HG03039 (cell line): ENCODE measurements around the gene SBNO2.
"Not testable (repeated sequence)": the region's sequence is repeated elsewhere in the genome, so short reads cannot be mapped to it uniquely, and the experiment has no call there.

Experiments used
- ATAC-seq: cut with Tn5 transposase; IDR thresholded peaks from one replicate; pipeline ENCODE4 v1.9.1; 2021; ENCODE audit warnings: mild to moderate bottlenecking, moderate library complexity; ENCODE audit not compliant: unreplicated experiment

SBNO2 gene

DNA sequence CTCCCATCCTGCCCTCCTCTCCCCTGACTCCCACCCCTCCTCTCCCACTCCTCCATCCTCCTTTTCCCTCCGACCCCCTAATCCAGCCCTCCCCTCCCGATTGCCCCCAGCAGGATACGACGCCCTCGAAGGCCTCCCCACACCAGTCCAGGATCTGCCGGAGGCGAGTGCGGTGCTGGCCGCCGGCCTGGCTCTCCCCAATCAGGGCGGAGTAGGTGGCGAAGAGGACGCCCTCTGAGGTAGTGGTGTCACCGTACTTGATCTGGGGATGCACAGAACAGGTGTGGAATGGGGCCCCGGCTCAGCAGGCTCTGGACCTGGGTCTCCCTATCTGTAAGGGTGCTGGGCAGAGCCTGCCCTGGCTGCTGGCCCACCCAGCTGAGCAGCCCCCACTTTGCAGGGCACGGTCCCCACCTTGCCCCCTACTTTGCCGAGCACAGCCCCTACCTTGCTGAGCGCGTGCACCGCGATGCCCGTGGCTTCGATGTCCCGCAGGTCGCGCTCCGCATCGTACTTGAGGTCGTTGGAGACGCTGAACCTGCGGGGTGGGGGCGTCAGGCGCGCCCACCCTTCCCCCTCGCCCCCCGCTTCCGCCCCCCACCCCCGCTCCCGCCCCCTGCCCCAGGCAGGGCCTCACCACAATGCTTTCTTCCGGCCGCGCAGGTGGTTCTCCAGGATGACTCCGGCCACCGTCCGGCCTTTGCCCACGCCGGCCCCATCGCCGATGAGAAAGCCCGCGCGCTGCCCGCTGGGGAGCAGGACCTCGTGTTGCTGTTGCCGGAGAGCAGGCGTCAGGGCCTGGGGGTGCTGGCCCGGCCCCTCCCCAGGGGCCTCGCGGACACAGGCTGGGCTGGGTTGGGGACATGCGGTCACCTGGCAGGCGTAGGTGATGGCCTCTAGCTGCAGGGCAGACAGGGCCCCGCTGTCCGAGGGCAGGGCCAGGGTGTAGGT lies 51.8 kb downstream of the SBNO2 start:
- ATAC-seq: no peak

DNA sequence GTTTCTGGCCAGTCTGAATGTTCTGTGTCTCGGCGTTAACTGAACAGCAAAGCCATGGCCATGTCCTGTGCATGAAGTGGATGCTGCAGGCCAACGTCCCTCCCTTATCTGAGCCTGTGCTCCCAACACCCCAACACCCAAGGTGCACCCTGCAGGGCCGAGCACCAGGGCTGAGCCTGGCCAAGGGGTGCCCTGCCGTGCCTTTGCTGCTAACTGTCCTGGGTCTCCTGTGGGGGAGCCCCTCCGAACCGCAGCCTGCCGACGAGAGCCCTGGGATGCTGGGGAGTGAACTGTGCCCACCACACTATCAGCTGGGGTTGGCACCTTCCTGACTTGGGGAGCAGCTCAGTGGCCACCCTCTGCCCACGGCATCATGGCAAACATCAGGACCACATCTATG lies 52.7 kb downstream of the SBNO2 start:
- no peak for ATAC-seq

DNA sequence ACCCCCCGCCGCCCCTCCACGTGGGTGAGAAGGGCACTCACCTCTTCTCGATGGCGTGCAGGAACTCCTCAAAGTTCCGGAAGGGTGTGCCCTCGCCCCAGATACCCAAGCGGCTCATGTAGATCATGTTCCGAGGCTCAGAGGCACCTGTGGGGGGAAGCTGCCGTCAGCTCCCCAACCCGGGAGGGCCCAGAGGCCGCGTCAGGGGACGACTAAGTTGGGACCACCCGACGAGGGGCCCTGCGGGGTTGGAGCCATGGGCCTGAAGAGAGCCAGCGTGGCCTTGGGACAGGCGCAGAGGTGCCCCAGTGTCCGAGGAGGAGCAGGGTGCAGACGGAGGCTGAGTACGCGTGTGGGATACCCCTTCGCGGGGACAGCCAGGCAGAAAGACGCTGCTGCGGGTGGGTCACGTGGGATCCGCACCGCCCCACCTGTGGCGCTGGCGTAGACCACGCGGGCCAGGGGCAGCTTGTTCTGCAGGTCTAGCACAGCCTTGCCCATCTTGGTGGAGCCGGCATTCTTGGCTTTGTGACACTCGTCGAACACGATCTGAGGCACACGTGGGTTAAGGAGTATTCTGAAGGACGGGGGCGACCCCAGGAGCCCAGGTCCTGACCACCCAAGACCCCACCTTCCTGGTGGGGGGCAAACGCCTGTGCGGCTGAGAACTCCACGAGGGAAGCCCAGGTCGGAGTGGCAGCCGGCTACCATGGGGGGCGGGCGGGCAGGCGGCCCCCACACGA lies 54.4 kb downstream of the SBNO2 start:
- no peak for ATAC-seq

DNA sequence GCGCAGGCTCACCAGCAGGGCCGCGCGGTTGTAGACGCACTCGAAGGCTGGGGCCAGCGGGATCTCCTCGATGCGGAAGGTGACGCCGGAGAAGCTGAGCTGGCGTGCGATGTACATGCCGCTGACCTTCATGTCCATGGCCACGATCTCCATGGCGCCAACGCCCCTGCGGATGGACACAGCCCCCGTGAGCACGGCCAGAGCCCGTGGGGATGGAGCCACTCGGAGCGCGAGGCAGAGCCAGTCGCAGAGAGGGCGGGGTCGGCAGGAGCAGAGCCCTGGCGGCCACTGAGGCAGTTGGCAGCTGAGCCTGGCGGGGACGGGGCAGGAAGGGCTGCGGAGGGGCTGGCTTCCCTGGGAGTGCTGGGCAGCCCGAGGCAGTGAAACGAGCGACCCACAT lies 55.1 kb downstream of the SBNO2 start:
- ATAC-seq: no peak

- no peak for ATAC-seq
Measured at GRCh38 chr19:1117654-1118053, 56.4 kb downstream of the SBNO2 start.

DNA sequence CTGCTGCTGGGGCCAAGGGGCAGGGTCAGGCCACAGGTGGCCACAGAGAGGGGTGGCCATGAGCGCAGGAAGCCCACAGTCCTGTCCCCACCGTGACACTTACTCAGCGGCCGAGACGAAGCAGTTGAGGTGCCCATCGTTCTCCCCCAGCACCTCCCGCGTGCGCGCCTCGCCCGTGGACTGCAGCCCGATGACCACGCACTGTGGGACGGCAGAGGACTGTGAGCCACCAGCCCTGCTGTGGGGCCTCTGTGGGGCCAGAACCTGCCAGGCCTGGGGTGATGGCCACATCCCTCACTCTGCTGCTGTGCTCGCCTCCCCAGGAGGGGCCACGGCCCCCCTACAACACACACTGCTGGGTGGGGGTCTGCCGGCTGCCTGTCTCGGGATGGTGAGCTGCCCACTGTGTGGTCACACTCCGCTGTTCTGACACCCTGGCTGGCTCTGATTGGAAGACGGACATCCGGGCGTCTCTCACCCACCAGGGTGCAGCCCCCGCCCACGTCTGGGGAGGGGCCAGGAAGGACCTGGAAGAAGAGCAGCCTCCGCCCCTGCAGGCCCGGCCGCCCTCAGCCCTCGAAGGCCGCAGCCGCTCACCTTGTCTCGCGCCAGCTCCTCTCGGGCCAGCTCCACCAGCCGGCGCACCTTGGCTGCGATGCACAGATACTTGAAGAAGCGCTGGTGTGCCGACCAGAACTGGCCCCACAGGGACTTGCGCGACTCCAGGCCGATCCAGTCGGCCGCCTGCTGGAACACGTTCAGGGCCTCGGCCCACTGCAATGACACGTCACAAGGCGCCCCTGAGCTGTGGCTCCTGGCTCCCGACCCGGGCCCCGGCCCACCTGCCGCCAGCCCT lies 57.1 kb downstream of the SBNO2 start:
- ATAC-seq: no peak

GRCh38 chr19:1115646-1116420 lies 58.2 kb downstream of the SBNO2 start:
- ATAC-seq: no peak

DNA sequence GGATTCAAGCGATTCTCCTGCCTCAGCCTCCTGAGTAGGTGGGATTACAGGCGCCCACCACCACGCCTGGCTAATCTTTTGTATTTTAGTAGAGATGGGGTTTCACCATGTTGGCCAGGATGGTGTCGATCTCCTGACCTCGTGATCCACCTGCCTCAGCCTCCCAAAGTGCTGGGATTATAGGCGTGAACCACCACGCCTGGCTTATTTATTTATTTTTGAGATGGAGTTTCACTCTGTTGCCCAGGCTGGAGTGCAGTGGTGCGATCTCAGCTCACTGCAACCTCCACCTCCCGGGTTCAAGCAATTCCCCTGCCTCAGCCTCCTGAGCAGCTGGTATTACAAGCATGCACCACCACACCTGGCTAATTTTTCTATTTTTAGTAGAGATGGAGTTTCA lies 59.3 kb downstream of the SBNO2 start:
- ATAC-seq: not testable (repeated sequence)

- ATAC-seq: no peak
Measured at GRCh38 chr19:1113986-1114483, 60.0 kb downstream of the SBNO2 start.

DNA sequence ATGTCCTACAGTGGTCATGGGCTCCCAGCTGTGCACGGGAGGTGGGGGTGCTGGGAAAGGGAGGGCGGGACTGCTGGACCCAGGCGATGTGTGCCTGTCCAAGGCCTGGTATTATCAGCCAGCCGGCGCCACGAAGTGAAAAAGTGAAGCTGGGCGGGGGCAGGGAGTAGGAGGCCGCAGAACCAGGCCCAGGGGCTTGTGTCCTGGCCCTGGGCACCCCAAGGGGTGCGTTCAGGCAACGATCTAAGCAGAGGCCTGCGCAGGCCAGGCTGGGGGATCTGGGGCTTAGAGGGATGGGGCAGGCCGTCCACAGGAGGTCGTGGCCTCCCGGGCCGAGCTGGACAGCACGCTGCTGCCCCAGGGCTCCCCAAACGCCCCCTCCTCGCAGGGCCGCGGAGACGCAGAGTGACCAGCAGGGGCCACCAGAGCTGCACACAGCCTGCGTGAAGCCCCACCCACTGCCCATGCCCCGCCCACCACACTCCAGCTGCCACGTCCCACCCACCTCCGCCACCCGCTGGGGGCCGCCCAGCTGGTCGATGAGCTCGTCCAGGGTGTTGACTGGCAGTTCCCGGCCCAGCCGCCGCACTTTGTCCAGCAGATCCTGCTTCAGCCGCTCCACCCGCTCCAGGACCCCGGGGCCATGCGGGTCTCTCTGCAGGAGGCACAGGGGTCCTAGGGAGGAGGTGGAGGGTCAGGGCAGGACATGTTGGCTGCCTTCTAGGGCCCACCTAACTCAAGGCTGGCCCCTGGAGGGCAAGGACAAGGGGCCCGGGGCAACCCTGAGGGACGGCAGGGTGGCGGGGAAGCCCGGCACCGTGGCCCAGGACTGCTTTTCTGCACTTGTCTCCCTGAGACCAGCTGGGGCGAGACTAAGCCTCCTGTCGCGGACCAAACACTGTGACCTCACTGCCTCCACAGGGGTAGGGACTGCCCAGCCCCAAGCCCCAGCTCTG lies 60.8 kb downstream of the SBNO2 start:
- ATAC-seq: no peak

GRCh38 chr19:1112268-1113029 lies 61.6 kb downstream of the SBNO2 start:
- ATAC-seq: no peak

DNA sequence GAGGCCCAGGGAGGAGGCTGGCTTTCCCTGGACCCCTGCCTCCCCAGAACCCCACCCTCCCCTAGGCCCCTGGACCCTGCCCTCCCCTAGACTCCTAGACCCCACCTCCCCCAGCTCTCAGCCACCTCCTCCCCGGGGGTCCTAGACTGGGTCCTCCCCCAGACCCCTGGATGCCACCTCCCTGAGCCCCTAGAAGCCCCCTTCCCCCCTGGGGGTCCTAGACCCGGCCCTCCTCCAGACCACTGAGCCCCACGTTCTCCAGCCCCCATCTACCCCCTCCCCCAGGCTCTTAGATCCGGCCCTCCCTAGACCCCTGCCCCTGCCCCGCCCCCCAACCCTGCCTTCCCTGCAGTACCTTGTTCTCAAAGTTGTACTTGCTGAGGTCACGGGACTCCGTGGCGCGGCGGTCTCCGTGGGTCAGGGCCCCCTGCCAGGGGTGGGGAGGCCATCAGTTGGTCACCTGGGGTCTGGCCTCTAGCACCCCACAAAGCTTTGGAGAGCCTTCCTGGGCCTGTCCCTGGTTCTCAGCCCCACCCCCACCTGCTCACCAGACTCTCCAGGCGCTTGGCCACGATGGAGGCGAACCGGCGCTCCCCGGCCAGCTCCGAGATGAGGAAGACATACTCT lies 62.3 kb downstream of the SBNO2 start:
- no peak for ATAC-seq

- no peak for ATAC-seq
Measured at GRCh38 chr19:1110809-1111640, 63.0 kb downstream of the SBNO2 start.

- no peak for ATAC-seq
Measured at GRCh38 chr19:1109697-1110671, 64.1 kb downstream of the SBNO2 start.

- ATAC-seq: no peak
Measured at GRCh38 chr19:1109032-1109551, 65.0 kb downstream of the SBNO2 start.
